GM21528 (cell line): Measurements from ENCODE around the gene TRA2A.

Source experiments
- ATAC-seq: cut with Tn5 transposase; IDR thresholded peaks from one replicate; pipeline ENCODE4 v1.9.1; 2021; ENCODE audit warnings: mild to moderate bottlenecking, moderate library complexity; ENCODE audit not compliant: unreplicated experiment, low FRiP score

The TRA2A gene

DNA sequence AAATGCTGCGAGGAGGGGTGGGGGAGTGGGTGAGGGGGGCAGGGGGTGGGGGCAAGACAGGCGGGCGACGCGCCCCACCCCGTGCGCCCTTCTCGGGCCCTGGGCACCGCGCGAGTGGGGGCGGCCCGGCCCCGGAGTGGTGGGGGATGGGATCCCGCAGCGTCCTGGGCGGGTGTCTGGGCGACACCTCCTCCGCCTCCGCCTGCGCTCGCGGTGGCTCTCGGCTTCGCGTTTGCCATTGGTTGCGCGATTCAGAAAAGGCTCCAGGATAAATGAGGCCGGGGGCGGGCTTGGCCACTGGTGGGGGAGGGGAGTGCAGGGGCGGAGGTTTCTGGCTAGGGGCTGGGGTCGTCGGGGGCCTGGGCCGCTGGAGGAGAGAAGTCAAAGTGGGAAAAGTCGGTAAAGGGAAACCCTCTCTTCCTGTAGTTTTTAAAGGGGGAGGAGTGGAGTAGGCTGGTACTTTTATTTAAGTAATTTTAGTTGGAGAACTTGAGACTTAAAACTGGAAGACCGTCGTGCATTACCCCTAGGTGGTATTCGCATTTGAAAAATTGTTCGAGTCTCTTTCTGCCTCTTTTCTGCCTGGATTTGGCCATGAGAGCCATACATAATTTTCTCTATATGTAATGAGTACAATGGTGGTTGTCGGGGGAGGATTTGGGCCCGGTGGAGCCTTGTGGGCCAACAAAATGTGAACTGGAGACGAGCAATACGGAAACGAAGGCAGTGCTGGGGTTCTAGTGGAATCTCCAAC lies 60.5 kb downstream of the TRA2A start:
- no peak for ATAC-seq

GRCh38 chr7:23470330-23471105 lies 61.3 kb downstream of the TRA2A start, which contains the start of gene IGF2BP3:
Gene IGF2BP3 (minus strand): TSS chr7:23470491. CDS start chr7:23470110, 381 bp downstream.
- no peak for ATAC-seq

GRCh38 chr7:23469961-23470250 lies 61.9 kb downstream of the TRA2A start:
- ATAC-seq, result no peak

GRCh38 chr7:23469150-23469960 lies 62.4 kb downstream of the TRA2A start:
- no peak for ATAC-seq

DNA sequence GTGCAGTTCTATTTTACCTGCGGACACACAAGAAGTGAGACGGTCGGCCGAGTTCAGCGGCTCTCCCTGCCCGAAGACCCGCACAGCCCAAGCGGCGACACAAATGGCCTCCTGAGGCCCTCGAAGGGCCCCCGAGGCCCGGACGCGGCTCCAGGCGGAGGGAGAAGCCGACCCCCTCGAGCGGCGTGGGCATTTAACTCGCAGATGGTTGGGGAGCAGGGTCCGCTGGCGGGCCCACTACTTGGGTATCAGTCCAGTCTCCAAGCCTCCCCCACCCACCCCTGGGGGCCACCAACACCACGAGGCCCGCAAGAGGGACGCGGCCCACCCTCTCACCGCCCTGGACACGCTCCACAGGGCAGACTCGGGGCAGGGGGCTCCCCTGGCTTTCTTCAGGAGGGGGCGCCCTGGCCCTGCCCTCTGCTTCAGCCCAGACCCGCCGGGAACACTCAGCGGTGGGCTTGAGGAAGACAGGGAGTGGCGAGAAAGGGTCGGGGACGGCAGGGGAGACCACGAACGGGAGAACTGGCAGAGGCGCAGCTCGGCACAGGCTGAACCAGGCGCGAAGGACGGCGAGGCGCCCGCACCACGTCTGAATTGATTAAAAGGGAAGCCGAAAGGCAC lies 63.1 kb downstream of the TRA2A start:
- no peak for ATAC-seq

DNA sequence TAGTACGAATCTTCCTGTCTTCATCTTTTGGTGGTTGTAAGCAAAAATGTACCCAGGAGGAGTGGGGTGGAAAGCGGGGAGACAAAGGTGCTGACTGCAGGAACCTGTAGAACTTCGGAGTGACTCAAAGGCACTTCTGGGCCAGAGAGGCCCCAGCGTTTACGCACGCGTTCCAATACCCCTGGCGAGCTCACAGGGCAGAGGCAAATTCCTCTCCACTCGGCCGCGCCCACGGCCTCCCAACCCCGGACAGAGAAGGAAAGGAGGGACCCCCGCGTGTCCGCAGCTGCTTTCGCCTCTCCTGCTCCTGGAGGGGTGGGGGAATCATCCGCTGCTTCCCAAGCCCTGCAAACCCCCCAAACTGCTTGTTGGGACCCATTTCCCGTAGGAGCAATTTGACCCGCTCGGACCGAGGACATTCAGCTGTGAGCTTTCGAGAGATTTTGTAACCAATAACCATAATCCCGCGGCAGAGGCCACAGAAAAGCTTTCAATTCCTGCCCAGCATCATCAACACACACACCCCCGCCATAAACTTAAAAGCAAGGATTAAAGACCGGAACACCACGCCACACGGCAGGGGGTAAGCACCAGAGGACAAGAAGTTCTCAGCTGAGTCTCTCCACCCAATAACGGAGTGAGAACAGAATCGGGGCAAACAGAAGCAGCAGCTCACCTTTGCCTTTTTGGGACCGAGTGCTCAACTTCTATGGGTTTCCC lies 63.8 kb downstream of the TRA2A start:
- no peak for ATAC-seq

- ATAC-seq, result no peak
Measured at GRCh38 chr7:23467291-23467805, 64.4 kb downstream of the TRA2A start.

GRCh38 chr7:23462846-23463245 lies 68.9 kb downstream of the TRA2A start:
- ATAC-seq, result no peak

DNA sequence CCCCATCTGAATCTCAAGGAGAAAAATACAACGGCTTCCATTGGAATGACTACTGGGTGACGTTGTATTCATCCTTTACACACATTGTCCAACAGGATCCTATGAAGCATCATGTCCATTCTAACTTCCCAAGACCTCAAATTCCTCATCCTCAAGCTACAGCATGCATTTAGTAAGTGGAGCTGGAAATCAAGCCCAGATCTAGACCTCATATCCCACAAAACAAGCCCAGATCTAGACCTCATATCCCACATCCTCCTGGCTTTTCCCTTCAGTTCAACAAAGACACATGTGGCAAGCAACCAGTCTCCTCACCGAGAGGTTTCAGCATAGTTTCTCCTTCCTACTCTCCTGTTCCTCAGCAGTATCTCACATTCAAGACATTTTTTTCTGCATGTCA lies 73.7 kb downstream of the TRA2A start:
- ATAC-seq, result no peak

GRCh38 chr7:23456093-23456492 lies 75.7 kb downstream of the TRA2A start:
- ATAC-seq, result no peak

DNA sequence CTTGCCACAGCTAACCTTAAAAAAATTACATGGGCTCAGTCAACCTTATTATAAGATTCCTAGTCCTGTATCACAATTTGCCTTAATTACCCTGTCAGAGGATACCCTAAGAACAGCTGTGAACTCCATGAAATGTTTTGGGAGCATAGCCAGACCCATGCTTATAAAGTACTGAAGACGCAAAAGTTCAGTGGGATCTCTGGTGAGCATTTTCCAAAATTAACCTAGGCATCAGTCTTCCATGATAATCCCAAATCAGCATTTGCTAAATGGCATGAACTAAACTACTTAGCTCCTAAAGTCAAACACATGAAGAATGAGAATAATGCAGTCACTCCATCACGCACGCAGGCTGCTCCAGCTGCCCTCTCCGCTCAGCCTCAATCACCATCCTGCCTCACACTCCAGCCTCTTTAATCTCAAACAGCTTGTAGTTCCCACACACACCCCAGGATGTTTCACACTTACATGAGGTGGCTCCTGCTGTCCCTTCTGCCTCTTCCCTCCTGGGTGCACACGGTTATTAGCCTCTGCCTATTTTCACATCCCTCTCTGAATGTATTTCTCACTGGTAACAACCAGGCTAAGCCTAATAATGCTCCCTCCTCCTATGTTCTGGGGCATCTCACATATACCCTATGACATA lies 76.8 kb downstream of the TRA2A start:
- no peak for ATAC-seq
